ENCODE data around the gene TMX3. TPM values are rescaled to one million over a fixed set of nuclear protein-coding genes. Genes with fewer than 3 reads are reported as not detected.

Gene TMX3
- polyA plus RNA-seq, 1 of the 3 experiments (the other 2 are of a cell fraction): 23.3 TPM

DNA sequence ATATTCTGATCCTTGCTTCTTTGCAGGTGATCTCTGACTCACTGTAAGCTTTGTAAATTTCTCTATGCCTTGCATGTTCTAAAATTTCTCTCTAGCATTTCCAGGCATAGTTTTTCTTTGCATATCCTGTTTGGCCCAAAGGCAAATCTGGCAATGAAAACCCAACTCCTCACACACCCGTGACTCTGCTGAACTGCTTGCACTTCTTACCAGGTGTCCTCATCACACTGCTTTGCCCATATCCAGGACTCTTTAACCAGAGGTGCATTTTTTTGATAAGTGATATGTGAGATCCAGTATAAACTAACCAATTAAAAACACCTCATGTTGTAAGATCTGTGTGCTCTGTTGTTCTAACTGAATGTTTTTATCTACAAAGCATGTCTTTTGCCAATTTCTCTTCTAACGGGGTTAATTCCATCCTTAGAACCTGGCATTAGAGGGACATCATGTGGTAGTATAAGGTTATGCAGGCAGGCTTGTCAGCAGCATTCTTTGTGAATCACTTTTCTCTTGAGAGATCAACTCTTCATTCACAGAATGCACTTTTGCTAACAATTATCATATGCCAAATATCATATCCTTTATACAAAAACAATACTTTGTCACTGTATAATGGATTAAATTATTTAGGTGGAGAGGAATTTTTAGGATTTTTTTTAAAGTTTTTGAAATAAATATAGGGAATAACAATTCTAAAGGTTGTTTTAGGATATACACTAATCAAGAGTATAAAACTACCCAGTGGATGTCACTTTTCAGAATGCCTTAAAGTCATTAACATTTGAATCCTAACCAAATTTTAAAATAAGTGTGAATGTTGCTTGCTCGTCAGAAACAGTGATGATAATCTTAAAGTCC is 20.8 kb upstream of the TMX3 start:
- Histone ChIP-seq H3K9me2 (no peaks in the 10 kb centered on the region), H4K20me1 (ENCODE audit: insufficient read depth) (no peaks in the 10 kb centered on the region), H3K36me3 (replicated peaks in 1 of 2; ENCODE audit: control insufficient read depth in 1 of 2, insufficient read depth in 2 of 2, low read length in 1 of 2) (no peaks in the 10 kb centered on the region), H3K27ac (ENCODE audit: low read depth in 2 of 2, low read length in 1 of 2) (no peak overlapping the region), H2AFZ (ENCODE audit: low read depth) (peak overlapping the region; percentile 43; the same call in 1 of the 2 replicates), H3K4me3 (ENCODE audit: low read depth in 2 of 2, low read length in 1 of 2) (peak overlapping the region in 1 of 2 experiments; percentile 26; a peak in 1 of 4 replicates), H3F3A (replicated peaks; ENCODE audit: insufficient read depth) (peaks cover 5% of the 10 kb centered on the region), H3K79me2 (ENCODE audit: insufficient read depth) (no peaks in the 10 kb centered on the region), H3K9me3 (no peaks in the 10 kb centered on the region), H3K27me3 (ENCODE audit: insufficient read depth) (no peaks in the 10 kb centered on the region), H3K4me2 (no peak overlapping the region), H3K4me1 (ENCODE audit: control insufficient read depth in 1 of 2, insufficient read depth in 2 of 2, low read depth in 1 of 2, low read length in 1 of 2) (peaks cover 3 to 4% of the 10 kb centered on the region in 2 experiments; a peak in 3 of 4 replicates), H3K9ac (no peak overlapping the region)
- 50% methylated on average over 3 of the region's 3 CpGs for WGBS (ENCODE audit: low lambda C conversion rate)
- POLR2A ChIA-PET: no interaction called here
- peak; percentile 58 for DNase-seq
- TF ChIP-seq, protein P1, sequence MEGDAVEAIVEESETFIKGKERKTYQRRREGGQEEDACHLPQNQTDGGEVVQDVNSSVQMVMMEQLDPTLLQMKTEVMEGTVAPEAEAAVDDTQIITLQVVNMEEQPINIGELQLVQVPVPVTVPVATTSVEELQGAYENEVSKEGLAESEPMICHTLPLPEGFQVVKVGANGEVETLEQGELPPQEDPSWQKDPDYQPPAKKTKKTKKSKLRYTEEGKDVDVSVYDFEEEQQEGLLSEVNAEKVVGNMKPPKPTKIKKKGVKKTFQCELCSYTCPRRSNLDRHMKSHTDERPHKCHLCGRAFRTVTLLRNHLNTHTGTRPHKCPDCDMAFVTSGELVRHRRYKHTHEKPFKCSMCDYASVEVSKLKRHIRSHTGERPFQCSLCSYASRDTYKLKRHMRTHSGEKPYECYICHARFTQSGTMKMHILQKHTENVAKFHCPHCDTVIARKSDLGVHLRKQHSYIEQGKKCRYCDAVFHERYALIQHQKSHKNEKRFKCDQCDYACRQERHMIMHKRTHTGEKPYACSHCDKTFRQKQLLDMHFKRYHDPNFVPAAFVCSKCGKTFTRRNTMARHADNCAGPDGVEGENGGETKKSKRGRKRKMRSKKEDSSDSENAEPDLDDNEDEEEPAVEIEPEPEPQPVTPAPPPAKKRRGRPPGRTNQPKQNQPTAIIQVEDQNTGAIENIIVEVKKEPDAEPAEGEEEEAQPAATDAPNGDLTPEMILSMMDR (IDR thresholded peaks at IDR 0.05): peak; percentile 89
- TF ChIP-seq, protein P2, sequence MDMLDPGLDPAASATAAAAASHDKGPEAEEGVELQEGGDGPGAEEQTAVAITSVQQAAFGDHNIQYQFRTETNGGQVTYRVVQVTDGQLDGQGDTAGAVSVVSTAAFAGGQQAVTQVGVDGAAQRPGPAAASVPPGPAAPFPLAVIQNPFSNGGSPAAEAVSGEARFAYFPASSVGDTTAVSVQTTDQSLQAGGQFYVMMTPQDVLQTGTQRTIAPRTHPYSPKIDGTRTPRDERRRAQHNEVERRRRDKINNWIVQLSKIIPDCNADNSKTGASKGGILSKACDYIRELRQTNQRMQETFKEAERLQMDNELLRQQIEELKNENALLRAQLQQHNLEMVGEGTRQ (IDR thresholded peaks at IDR 0.05; ENCODE audit: borderline replicate concordance, low read depth, low read length): no peak
- TF ChIP-seq MXI1 (IDR thresholded peaks at IDR 0.05; ENCODE audit: low read depth, low read length): no peak
- TF ChIP-seq SMC3 (IDR thresholded peaks at IDR 0.05; ENCODE audit: low read depth, low read length): peak; percentile 76
- TF ChIP-seq RAD21 (IDR thresholded peaks at IDR 0.05; ENCODE audit: low read length): peak; percentile 87
- CTCF ChIA-PET: interaction anchor here (0.7 to 1.3 kb wide), 3 partner anchors 12 to 115 kb away, joined by 3 read pairs; no protein-coding TSS in a partner anchor

DNA sequence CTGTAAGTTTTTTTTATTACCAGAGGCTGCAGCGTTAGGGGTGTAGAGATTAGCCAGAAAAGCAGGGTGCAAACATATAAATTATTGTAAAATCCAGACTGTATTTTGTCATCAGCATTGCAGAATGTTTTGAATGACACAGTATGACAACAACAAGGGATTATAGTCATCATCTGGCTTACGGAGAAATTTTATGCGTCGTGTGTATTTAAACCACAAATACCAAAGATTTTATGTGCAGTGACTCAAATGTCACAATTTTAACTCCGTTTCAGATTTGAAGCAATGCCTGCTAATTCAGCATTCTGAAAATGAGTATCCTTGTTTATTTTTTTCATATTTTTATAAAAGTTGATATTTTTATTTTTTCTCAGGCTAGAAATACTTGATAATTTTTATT is 19.4 kb upstream of the TMX3 start:
- Histone ChIP-seq H3K27ac (ENCODE audit: low read depth in 2 of 2, low read length in 1 of 2) (no peak overlapping the region), H3K4me1 (ENCODE audit: control insufficient read depth in 1 of 2, insufficient read depth in 2 of 2, low read depth in 1 of 2, low read length in 1 of 2) (peaks cover 3 to 4% of the 10 kb centered on the region in 2 experiments; a peak in 3 of 4 replicates), H2AFZ (ENCODE audit: low read depth) (no peak overlapping the region), H3K27me3 (ENCODE audit: insufficient read depth) (no peaks in the 10 kb centered on the region), H3K9ac (no peak overlapping the region), H3F3A (replicated peaks; ENCODE audit: insufficient read depth) (peaks cover 5% of the 10 kb centered on the region), H3K79me2 (ENCODE audit: insufficient read depth) (no peaks in the 10 kb centered on the region), H4K20me1 (ENCODE audit: insufficient read depth) (no peaks in the 10 kb centered on the region), H3K36me3 (replicated peaks in 1 of 2; ENCODE audit: control insufficient read depth in 1 of 2, insufficient read depth in 2 of 2, low read length in 1 of 2) (no peaks in the 10 kb centered on the region), H3K4me3 (ENCODE audit: low read depth in 2 of 2, low read length in 1 of 2) (no peak overlapping the region), H3K9me2 (no peaks in the 10 kb centered on the region), H3K4me2 (no peak overlapping the region), H3K9me3 (no peaks in the 10 kb centered on the region)
- TF ChIP-seq NFIC (IDR thresholded peaks at IDR 0.05; ENCODE audit: borderline replicate concordance) (no peak), ELF1 (IDR thresholded peaks at IDR 0.05) (no peak), TCF12 (IDR thresholded peaks at IDR 0.05) (no peak), MXI1 (IDR thresholded peaks at IDR 0.05; ENCODE audit: low read depth, low read length) (no peak), NRF1 (IDR thresholded peaks at IDR 0.05; ENCODE audit: low read depth, low read length) (no peak), GABPA (IDR thresholded peaks at IDR 0.05; ENCODE audit: low read depth) (no peak), FOXM1 (IDR thresholded peaks at IDR 0.05; ENCODE audit: low read depth) (no peak)
- TF ChIP-seq, protein P3, sequence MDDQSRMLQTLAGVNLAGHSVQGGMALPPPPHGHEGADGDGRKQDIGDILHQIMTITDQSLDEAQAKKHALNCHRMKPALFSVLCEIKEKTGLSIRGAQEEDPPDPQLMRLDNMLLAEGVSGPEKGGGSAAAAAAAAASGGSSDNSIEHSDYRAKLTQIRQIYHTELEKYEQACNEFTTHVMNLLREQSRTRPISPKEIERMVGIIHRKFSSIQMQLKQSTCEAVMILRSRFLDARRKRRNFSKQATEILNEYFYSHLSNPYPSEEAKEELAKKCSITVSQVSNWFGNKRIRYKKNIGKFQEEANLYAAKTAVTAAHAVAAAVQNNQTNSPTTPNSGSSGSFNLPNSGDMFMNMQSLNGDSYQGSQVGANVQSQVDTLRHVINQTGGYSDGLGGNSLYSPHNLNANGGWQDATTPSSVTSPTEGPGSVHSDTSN (IDR thresholded peaks at IDR 0.05): no peak
- POLR2A ChIA-PET: no interaction called here
- CTCF ChIA-PET: no interaction called here
- no peak for DNase-seq
- WGBS (ENCODE audit: low lambda C conversion rate): 55% methylated on average over 5 of the region's 5 CpGs
